Limb (tissue), 2 donors: ENCODE measurements around the gene FHIT.

Experiments
- DNase-seq, 2 donors: peaks; one replicate each; pipeline ENCODE4 v3.0.0-alpha.2; 2016; ENCODE audit errors: extremely low spot score in 2 of 2

FHIT gene

GRCh38 chr3:61172684-61173083, 78.6 kb downstream of the FHIT start:
- DNase-seq: no peak

- no peak for DNase-seq
Measured at GRCh38 chr3:61172203-61172602, 79.0 kb downstream of the FHIT start.

GRCh38 chr3:61169621-61170251, 81.5 kb downstream of the FHIT start:
- DNase-seq: no peak

- DNase-seq: no peak
Measured at GRCh38 chr3:61168286-61168685, 83.0 kb downstream of the FHIT start.

- DNase-seq: no peak
Measured at GRCh38 chr3:61162965-61163364, 88.3 kb downstream of the FHIT start.

- no peak for DNase-seq
Measured at GRCh38 chr3:61158667-61159066, 92.6 kb downstream of the FHIT start.

GRCh38 chr3:61158216-61158615, 93.0 kb downstream of the FHIT start:
- no peak for DNase-seq

- DNase-seq: no peak
Measured at GRCh38 chr3:61157414-61157813, 93.8 kb downstream of the FHIT start.

GRCh38 chr3:61155701-61156292, 95.5 kb downstream of the FHIT start:
- DNase-seq: no peak

GRCh38 chr3:61154457-61155198, 96.6 kb downstream of the FHIT start:
- DNase-seq: no peak

- DNase-seq: no peak
Measured at GRCh38 chr3:61152071-61152470, 99.2 kb downstream of the FHIT start.

GRCh38 chr3:61149236-61149635, 102.0 kb downstream of the FHIT start:
- no peak for DNase-seq

GRCh38 chr3:61146010-61146890, 105.0 kb downstream of the FHIT start:
- no peak for DNase-seq

GRCh38 chr3:61141697-61142096, 109.6 kb downstream of the FHIT start:
- DNase-seq: no peak

- no peak for DNase-seq
Measured at GRCh38 chr3:61141227-61141626, 110.0 kb downstream of the FHIT start.

GRCh38 chr3:61139686-61140085, 111.6 kb downstream of the FHIT start:
- DNase-seq: no peak

- no peak for DNase-seq
Measured at GRCh38 chr3:61138401-61138800, 112.9 kb downstream of the FHIT start.

GRCh38 chr3:61136191-61136590, 115.1 kb downstream of the FHIT start:
- no peak for DNase-seq

GRCh38 chr3:61134532-61134931, 116.7 kb downstream of the FHIT start:
- no peak for DNase-seq

GRCh38 chr3:61132062-61132461, 119.2 kb downstream of the FHIT start:
- DNase-seq: no peak

GRCh38 chr3:61118830-61119229, 132.4 kb downstream of the FHIT start:
- DNase-seq: no peak
